Cardiac muscle cell (in vitro differentiated cells and primary cell): ENCODE measurements around the gene CUL3. TPM values are rescaled to one million over a fixed set of nuclear protein-coding genes. Genes with fewer than 3 reads are reported as not detected.

Experiments used
- DNase-seq, 2 donors: peaks; one replicate each; pipeline versions ENCODE4 v3.0.0 to v3.0.0-alpha.2; 2010 to 2017; ENCODE audit warnings: low read depth in 1 of 2, low spot score in 1 of 2
- H3K27ac ChIP-seq: fragments of 200-600 bp; sonication (generic); 2 replicates; pipeline ENCODE4 v1.5.1; 2016
- H3K27me3 ChIP-seq: fragments of 200-600 bp; sonication (generic); 2 replicates; pipeline ENCODE4 v1.6.0; 2016; ENCODE audit warnings: control low read depth
- H3K36me3 ChIP-seq: fragments of 200-600 bp; sonication (generic); 2 replicates; pipeline ENCODE4 v1.5.1; 2016; ENCODE audit warnings: control low read depth
- H3K4me1 ChIP-seq: fragments of 200-600 bp; sonication (generic); 2 replicates; pipeline ENCODE4 v1.8.1; 2017; ENCODE audit warnings: low read depth, mild to moderate bottlenecking, mixed run types
- H3K4me3 ChIP-seq: fragments of 200-600 bp; sonication (generic); 2 replicates; pipeline ENCODE4 v1.5.1; 2016; ENCODE audit warnings: mild to moderate bottlenecking
- H3K9me3 ChIP-seq: fragments of 200-600 bp; sonication (generic); 2 replicates; pipeline ENCODE4 v1.5.1; 2017; ENCODE audit warnings: low read depth, mild to moderate bottlenecking, control low read depth
- CTCF ChIP-seq: IDR thresholded peaks from 2 replicates; pipeline ENCODE4 v1.5.1; 2012; ENCODE audit warnings: low read depth, mild to moderate bottlenecking, low read length
- polyA plus RNA-seq: library from polyadenylated mRNA; unstranded; fragments of >200 nt; fragmentation: Nextera tagmentation; extraction: Ambion mirVana; gene quantifications from 2 replicates; pipeline ENCODE4 v1.2.1, GENCODE V29; 2016
- total RNA-seq: library from RNA; depleted of rRNA; stranded (reverse); fragments of >200 nt; gene quantifications from 2 replicates; pipeline ENCODE4 v1.2.3, GENCODE V29; 2016

CUL3 gene
- total and polyA plus RNA-seq, 2 experiments from 2014 or later, result 47.6 to 78.8 TPM

- TF ChIP-seq CTCF, result no peak
- H3K4me1 ChIP-seq, result no peaks in the 10 kb centered on the region
- no peak for DNase-seq
- no peaks in the 10 kb centered on the region for H3K9me3 ChIP-seq
- H3K4me3 ChIP-seq, result no peak overlapping the region
- H3K27me3 ChIP-seq, result no peaks in the 10 kb centered on the region
- H3K36me3 ChIP-seq, result no peaks in the 10 kb centered on the region
- H3K27ac ChIP-seq, result no peak overlapping the region
Measured at GRCh38 chr2:224598678-224599077, 13.5 kb upstream of the CUL3 start.

DNA sequence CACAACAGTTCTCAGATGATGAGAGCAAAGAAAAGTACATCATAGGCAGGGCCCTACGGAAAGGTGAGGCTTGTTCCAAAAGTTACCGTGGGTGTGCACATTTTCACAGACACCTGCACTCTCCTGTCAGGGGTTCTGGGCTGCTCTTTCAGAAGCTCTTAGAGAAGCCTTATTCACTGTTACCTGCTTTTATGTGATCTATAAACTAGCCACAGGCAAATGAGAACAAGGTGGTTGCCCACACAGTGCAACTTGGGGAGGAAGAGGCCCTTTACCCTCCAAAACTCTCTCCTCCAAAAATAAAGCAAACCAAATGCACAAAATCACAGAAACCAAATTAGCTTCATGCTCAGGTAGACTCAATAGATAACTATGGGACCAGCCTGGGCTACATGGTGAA is 11.1 kb upstream of the CUL3 start:
- DNase-seq, result no peak
- no peaks in the 10 kb centered on the region for H3K4me1 ChIP-seq
- no peaks in the 10 kb centered on the region for H3K27me3 ChIP-seq
- H3K4me3 ChIP-seq, result no peak overlapping the region
- H3K9me3 ChIP-seq, result no peaks in the 10 kb centered on the region
- no peak for TF ChIP-seq CTCF
- no peaks in the 10 kb centered on the region for H3K36me3 ChIP-seq
- no peak overlapping the region for H3K27ac ChIP-seq

DNA sequence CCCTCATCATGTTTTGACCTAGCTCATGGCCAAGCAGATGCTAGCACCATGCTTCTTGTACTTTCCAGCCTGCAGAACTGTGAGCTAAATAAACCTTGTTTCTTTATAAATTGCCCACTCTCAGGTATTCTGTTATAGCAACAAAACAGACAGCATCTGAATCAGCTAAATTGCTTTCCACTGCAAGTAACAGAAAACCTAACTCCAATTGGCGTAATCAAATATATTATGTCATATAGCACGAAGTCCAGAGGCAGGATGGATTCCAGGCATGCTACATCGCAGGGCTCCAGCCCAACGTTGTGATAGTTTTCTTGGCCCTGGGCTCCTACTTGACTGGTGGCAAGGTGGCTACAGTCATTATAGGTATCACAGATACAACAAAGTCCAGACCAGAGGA is 10.4 kb upstream of the CUL3 start:
- Histone ChIP-seq H3K36me3 (no peaks in the 10 kb centered on the region), H3K9me3 (no peaks in the 10 kb centered on the region), H3K27ac (no peak overlapping the region), H3K4me3 (no peak overlapping the region), H3K4me1 (no peaks in the 10 kb centered on the region), H3K27me3 (no peaks in the 10 kb centered on the region)
- no peak for TF ChIP-seq CTCF
- DNase-seq, result no peak

DNA sequence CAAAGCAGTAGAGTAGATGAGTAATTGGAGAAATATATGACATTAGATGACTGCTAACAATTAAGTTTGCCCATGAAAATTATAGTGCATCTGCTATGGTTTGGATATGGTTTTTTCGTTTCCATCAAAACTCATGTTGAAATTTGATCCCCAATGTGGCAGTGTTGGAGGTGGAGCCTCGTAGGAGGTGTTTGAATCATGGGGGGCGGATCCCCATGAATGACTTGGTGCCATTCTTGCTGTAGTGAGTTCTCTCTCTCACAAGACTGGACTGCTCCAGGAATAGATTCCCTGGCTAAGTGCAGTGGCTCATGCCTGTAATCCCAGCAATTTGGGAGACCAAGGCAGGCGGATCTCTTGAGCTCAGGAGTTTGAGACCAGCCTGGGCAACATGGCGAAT is 9.7 kb upstream of the CUL3 start:
- Histone ChIP-seq H3K27ac (no peak overlapping the region), H3K4me1 (no peaks in the 10 kb centered on the region), H3K4me3 (no peak overlapping the region), H3K9me3 (no peaks in the 10 kb centered on the region), H3K27me3 (no peaks in the 10 kb centered on the region), H3K36me3 (no peaks in the 10 kb centered on the region)
- DNase-seq, result no peak
- no peak for TF ChIP-seq CTCF

DNA sequence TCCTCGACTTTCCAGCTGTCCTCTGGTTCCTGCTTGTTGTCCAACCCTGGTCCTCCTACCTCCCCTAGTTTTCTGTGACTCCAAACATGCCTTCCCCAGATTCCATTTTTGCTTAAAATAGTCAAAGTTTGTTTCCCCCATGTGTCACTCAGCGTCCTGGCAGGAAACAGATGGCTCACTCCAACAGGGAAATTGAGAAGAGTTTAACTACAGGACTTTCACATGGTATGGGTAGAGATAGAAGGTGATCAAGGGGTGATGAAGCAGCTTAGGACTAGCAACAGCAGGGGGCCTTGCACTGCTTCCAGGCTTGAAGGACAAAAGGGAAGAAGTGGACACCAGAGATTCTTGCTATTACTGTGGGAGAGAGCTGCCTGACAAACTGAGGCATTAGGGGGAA is 6.1 kb upstream of the CUL3 start:
- Histone ChIP-seq H3K4me1 (peaks cover 7% of the 10 kb centered on the region), H3K4me3 (no peak overlapping the region), H3K27ac (no peak overlapping the region), H3K36me3 (no peaks in the 10 kb centered on the region), H3K9me3 (no peaks in the 10 kb centered on the region), H3K27me3 (no peaks in the 10 kb centered on the region)
- TF ChIP-seq CTCF, result no peak
- DNase-seq, result no peak

GRCh38 chr2:224586127-224586695 is 1.0 kb upstream of the CUL3 start:
- Histone ChIP-seq H3K4me1 (peaks cover 22% of the 10 kb centered on the region), H3K27ac (peak overlapping the region; percentile 61), H3K36me3 (no peaks in the 10 kb centered on the region), H3K4me3 (peak overlapping the region; percentile 33), H3K27me3 (no peaks in the 10 kb centered on the region), H3K9me3 (no peaks in the 10 kb centered on the region)
- no peak for DNase-seq
- TF ChIP-seq CTCF, result no peak
